Ovary (tissue), 10 donors: ENCODE results near the gene FBXL15. TPM values are rescaled to one million over a fixed set of nuclear protein-coding genes. Genes with fewer than 3 reads are reported as not detected.

Experiments used
- DNase-seq, 5 donors: peaks; one replicate each; pipeline ENCODE4 v3.0.0-alpha.2; 2019 to 2020
- H3K27ac ChIP-seq, 2 donors: fragments of 200-600 bp; one replicate each; pipeline versions ENCODE4 v1.5.1 to v1.8.0; 2019 to 2022
- H3K27me3 ChIP-seq: fragments of 200-600 bp; one replicate; pipeline ENCODE4 v1.8.0; 2022
- H3K36me3 ChIP-seq: fragments of 200-600 bp; sonication (generic); one replicate; pipeline ENCODE4 v1.5.1; 2019
- H3K4me1 ChIP-seq: one replicate; pipeline ENCODE4 v1.8.1; 2013; ENCODE audit warnings: mild to moderate bottlenecking, moderate library complexity; ENCODE audit not compliant: insufficient read depth
- H3K4me3 ChIP-seq: fragments of 200-600 bp; sonication (generic); one replicate; pipeline ENCODE4 v1.5.1; 2017
- H3K9me3 ChIP-seq, 2 donors: fragments of 200-600 bp in 1 of 2; sonication (generic) in 1 of 2; one replicate each; pipeline versions ENCODE4 v1.5.1 to v1.8.1; 2013 to 2019; ENCODE audit warnings: mild to moderate bottlenecking in 1 of 2, moderate library complexity in 1 of 2
- EP300 ChIP-seq: sonication (generic); formaldehyde crosslinking; IDR thresholded peaks from one replicate; pipeline ENCODE4 v1.6.1; 2017; ENCODE audit warnings: antibody characterized with exemption
- POLR2A ChIP-seq: fragments of 450-650 bp; IDR thresholded peaks from one replicate; pipeline ENCODE4 v1.6.1; 2017; ENCODE audit warnings: antibody characterized with exemption, mild to moderate bottlenecking, moderate library complexity
- WGBS, 3 donors: extraction: QIAGEN DNeasy Blood & Tissue Kit in 1 of 3; methylation state at CpG; one replicate each; pipeline versions ENCODE4 v1.1.5 to v1.1.7; 2013 to 2017; 5-methylcytosine and 5-hydroxymethylcytosine counted together
- intact Hi-C, 4 donors: fragments of 100-400 bp; cut with DNase I; formaldehyde crosslinking; loops; one replicate each; pipeline versions ENCODE4 v1.11.0 to v1.15.1; 2022 to 2023
- long read RNA-seq, 3 donors: library from polyadenylated mRNA in 2 of 3; unstranded in 2 of 3; transcript quantifications; one replicate each; pipeline ENCODE4 v2.0.0 and lab custom pipeline, GENCODE V29; 2021 to 2026
- polyA plus RNA-seq, 2 donors: library from polyadenylated mRNA; stranded (reverse); fragments of 200-250 nt in 1 of 2; fragments of 350-450 nt in 1 of 2; fragmentation: Illumina TruSeq in 1 of 2; extraction: RNeasy Lipid Tissue Mini Kit (QIAGEN cat#74804) in 1 of 2; gene quantifications; one replicate each; pipeline ENCODE4 v1.2.3, GENCODE V29; 2013 to 2014
- total RNA-seq, 7 donors: library from RNA; depleted of rRNA in 2 of 7; stranded (reverse); fragments of >200 nt in 2 of 7; fragmentation: NEBNext Ultra II Directional in 3 of 7; extraction: Animal tissue kit (Norgen Biotek cat#: 25700) in 3 of 7; gene quantifications; one replicate each; pipeline versions ENCODE4 v1.1.0 to v1.2.4, GENCODE V29; 2016 to 2023
- TF ChIP-seq, protein P1 (sequence below), 3 donors: fragments of 450-650 bp in 2 of 3; fragments of 200-600 bp in 1 of 3; IDR thresholded peaks; one replicate each; pipeline versions ENCODE4 v1.5.1 to v1.8.0; 2016 to 2022; ENCODE audit warnings: antibody characterized with exemption in 3 of 3, mild to moderate bottlenecking in 1 of 3
- donor health status: DM: no; HTN: no; CAD: no; lungs with moderate emphysema.
- donor health status: DM: no; HTN: no; CAD: no.
- donor health status: Bipolar disorder and iron deficiency.
- donor health status: DM: yes; HTN: yes; CAD: no.
- donor health status: DM: no; HTN: no; CAD: no.
- donor health status: DM: yes; HTN: yes; CAD: no.

The FBXL15 gene
- total RNA-seq = 10 to 100 TPM; 13.5 to 31.1 (median 19.3) TPM
- polyA plus RNA-seq = 10 to 100 TPM in 1 of 2 donors, under 1 TPM in 1; 0.25 to 17.9 TPM
- long read RNA-seq, donor 1, transcript FBXL15-201 (4 exons, 2,362 nt) = major isoform, 23 of 204 reads
- long read RNA-seq, donor 1, partial matches to known transcripts = 154 of 204 reads
- long read RNA-seq, donor 1, other reads (novel, unspliced or antisense) = 27 of 204 reads
- long read RNA-seq, donor 2, transcript FBXL15-201 (4 exons, 2,362 nt) = major isoform, 7 of 20 reads
- long read RNA-seq, donor 2, partial matches to known transcripts = 13 of 20 reads
- long read RNA-seq, donor 2, other reads (novel, unspliced or antisense) = 0 of 20 reads
- long read RNA-seq, donor 3, transcript FBXL15-201 (4 exons, 2,362 nt) = major isoform, 6 of 86 reads
- long read RNA-seq, donor 3, partial matches to known transcripts = 70 of 86 reads
- long read RNA-seq, donor 3, other reads (novel, unspliced or antisense) = 10 of 86 reads

DNA sequence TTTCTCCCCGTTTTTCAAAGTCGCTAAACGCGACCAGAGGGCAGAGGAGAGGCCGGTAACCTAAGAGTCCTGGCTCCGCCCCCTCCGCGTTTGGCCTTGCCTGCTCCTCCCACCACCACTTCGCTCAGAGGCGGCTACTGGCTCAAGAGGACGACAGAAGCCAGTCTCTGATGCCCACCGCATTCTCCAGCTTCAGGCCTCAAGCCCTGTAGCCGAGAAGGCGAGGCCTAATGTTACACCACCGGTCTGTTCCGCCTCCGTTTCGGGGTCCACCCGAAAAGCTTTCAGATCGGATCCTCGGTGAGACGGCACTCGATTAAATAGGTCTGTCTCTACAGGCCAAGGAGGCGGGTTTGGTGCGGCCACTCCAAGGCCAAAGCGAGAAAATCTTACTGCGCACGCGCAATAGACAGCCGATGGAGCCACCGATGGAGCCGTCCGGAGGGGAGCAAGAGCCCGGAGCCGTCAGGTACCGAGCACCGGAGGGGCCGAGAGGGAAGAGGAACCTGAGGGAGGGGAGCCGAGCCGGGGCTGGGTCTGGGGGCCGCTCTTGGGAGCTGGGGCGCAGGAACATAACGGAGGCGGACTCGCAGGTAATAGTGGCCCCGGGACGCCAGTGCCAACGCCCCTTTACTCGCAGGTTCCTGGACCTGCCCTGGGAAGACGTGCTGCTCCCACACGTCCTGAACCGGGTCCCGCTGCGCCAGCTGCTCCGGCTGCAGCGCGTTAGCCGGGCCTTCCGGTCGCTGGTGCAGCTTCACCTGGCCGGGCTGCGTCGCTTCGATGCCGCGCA is at the start of gene FBXL15:
Gene FBXL15, plus strand, starts transcription at position 123 of the 793 bp plus-strand sequence. Its CDS starts 294 bp downstream, at position 417.
- intact Hi-C loops = no loop called here

DNA sequence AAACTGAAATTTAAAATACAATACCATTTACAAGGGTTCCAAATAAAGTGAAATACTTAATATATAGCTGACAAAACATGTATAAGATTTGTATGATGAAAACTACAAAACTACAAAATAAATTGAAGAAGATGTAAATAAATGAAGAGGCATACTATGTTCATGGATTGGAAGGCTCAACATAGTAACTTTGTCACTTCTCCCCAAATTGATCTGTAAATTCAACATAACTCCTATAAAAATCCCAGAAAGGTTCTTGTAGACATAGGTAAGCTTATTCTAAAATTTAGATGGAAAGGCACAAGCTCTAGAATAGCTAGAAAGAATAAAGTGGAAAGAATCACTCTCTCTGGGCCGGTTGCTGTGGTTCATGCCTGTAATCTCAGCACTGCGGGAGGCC is 49.3 kb upstream of the FBXL15 start:
- intact Hi-C loops = no loop called here
- no peaks in the 10 kb centered on the region for H3K9me3 ChIP-seq
- no peak overlapping the region for H3K4me3 ChIP-seq
- H3K27me3 ChIP-seq = no peaks in the 10 kb centered on the region
- H3K27ac ChIP-seq = no peak overlapping the region
- no peak for TF ChIP-seq EP300
- TF ChIP-seq, protein P1, sequence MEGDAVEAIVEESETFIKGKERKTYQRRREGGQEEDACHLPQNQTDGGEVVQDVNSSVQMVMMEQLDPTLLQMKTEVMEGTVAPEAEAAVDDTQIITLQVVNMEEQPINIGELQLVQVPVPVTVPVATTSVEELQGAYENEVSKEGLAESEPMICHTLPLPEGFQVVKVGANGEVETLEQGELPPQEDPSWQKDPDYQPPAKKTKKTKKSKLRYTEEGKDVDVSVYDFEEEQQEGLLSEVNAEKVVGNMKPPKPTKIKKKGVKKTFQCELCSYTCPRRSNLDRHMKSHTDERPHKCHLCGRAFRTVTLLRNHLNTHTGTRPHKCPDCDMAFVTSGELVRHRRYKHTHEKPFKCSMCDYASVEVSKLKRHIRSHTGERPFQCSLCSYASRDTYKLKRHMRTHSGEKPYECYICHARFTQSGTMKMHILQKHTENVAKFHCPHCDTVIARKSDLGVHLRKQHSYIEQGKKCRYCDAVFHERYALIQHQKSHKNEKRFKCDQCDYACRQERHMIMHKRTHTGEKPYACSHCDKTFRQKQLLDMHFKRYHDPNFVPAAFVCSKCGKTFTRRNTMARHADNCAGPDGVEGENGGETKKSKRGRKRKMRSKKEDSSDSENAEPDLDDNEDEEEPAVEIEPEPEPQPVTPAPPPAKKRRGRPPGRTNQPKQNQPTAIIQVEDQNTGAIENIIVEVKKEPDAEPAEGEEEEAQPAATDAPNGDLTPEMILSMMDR (IDR thresholded peaks at IDR 0.05) = no peak
- no peak for TF ChIP-seq POLR2A
- no peaks in the 10 kb centered on the region for H3K36me3 ChIP-seq
- no peaks in the 10 kb centered on the region for H3K4me1 ChIP-seq
- no peak for DNase-seq
- 97 to 100% (median 100%) methylated on average over 2 of the region's 2 CpGs for WGBS, 3 donors

More for the DNA sequence above, at the start of gene FBXL15:
- peak; percentile 96 to 98 (median 97) for DNase-seq
- Histone ChIP-seq H3K27me3 (no peaks in the 10 kb centered on the region), H3K4me3 (peak within 1 kb of the TSS; percentile 98), H3K36me3 (no peaks in the 10 kb centered on the region), H3K4me1 (peaks cover 21% of the 10 kb centered on the region), H3K27ac (peak within 1 kb of the TSS; percentile 73 to 89), H3K9me3 (no peaks in the 10 kb centered on the region)
- TF ChIP-seq, protein P1 (IDR thresholded peaks at IDR 0.05) = peak in 1 of 3 donors; percentile 16
- no peak for TF ChIP-seq EP300
- no peak for TF ChIP-seq POLR2A
- 0 to 1% (median 0%) methylated on average over 46 to 66 of the region's 66 CpGs for WGBS, 3 donors

GRCh38 chr10:102375250-102375649 is 45.4 kb upstream of the FBXL15 start:
- H3K27me3 ChIP-seq = no peaks in the 10 kb centered on the region

GRCh38 chr10:102375867-102376266 is 44.8 kb upstream of the FBXL15 start:
- 68 to 88% (median 83%) methylated on average over 2 of the region's 2 CpGs for WGBS, 3 donors
- Histone ChIP-seq H3K27me3 (no peaks in the 10 kb centered on the region), H3K27ac (no peak overlapping the region), H3K4me3 (no peak overlapping the region), H3K4me1 (no peaks in the 10 kb centered on the region), H3K36me3 (no peaks in the 10 kb centered on the region), H3K9me3 (no peaks in the 10 kb centered on the region)
- no peak for TF ChIP-seq POLR2A
- no peak for TF ChIP-seq EP300
- TF ChIP-seq, protein P1 (IDR thresholded peaks at IDR 0.05) = no peak
- intact Hi-C loops = no loop called here
- DNase-seq = no peak

More at GRCh38 chr10:102375250-102375649, 45.4 kb upstream of the FBXL15 start:
- no peaks in the 10 kb centered on the region for H3K4me1 ChIP-seq
- WGBS, 3 donors = 84 to 88% (median 87%) methylated on average over 7 of the region's 7 CpGs
- H3K4me3 ChIP-seq = no peak overlapping the region
- intact Hi-C loops = no loop called here
- no peak overlapping the region for H3K27ac ChIP-seq
- no peaks in the 10 kb centered on the region for H3K9me3 ChIP-seq
- no peaks in the 10 kb centered on the region for H3K36me3 ChIP-seq
- no peak for DNase-seq
- TF ChIP-seq POLR2A = no peak
- TF ChIP-seq EP300 = no peak
- TF ChIP-seq, protein P1 (IDR thresholded peaks at IDR 0.05) = no peak
